ENCODE results near the gene ATP11A. TPM values are rescaled to one million over a fixed set of nuclear protein-coding genes. Genes with fewer than 3 reads are reported as not detected.

Gene ATP11A
- total RNA-seq, 1 donor from 2014 or later: 211 TPM

GRCh38 chr13:112918746-112919145 lies 228.9 kb downstream of the ATP11A start:
- Mint-ChIP-seq H3K4me3 (ENCODE audit: unreplicated experiment) (no peak overlapping the region), H3K36me3 (ENCODE audit: low read depth, unreplicated experiment) (no peaks in the 10 kb centered on the region), H3K9me3 (ENCODE audit: unreplicated experiment) (no peaks in the 10 kb centered on the region), H3K27ac (ENCODE audit: unreplicated experiment) (no peak overlapping the region), H3K27me3 (ENCODE audit: unreplicated experiment) (peaks cover 11% of the 10 kb centered on the region), H3K4me1 (ENCODE audit: unreplicated experiment) (peaks cover 22% of the 10 kb centered on the region)
- no peak for DNase-seq (ENCODE audit: low spot score)
- no peak for TF ChIP-seq CTCF (IDR thresholded peaks at IDR 0.05; ENCODE audit: unreplicated experiment)

GRCh38 chr13:112923962-112924361 lies 234.1 kb downstream of the ATP11A start:
- Mint-ChIP-seq H3K27me3 (ENCODE audit: unreplicated experiment) (peaks cover 2% of the 10 kb centered on the region), H3K4me1 (ENCODE audit: unreplicated experiment) (peaks cover 7% of the 10 kb centered on the region), H3K27ac (ENCODE audit: unreplicated experiment) (no peak overlapping the region), H3K9me3 (ENCODE audit: unreplicated experiment) (no peaks in the 10 kb centered on the region), H3K4me3 (ENCODE audit: unreplicated experiment) (no peak overlapping the region), H3K36me3 (ENCODE audit: low read depth, unreplicated experiment) (no peaks in the 10 kb centered on the region)
- TF ChIP-seq CTCF (IDR thresholded peaks at IDR 0.05; ENCODE audit: unreplicated experiment): no peak
- DNase-seq (ENCODE audit: low spot score): no peak

- H3K4me3 Mint-ChIP-seq (ENCODE audit: unreplicated experiment): no peak overlapping the region
- H3K27ac Mint-ChIP-seq (ENCODE audit: unreplicated experiment): no peak overlapping the region
- no peaks in the 10 kb centered on the region for H3K36me3 Mint-ChIP-seq (ENCODE audit: low read depth, unreplicated experiment)
- TF ChIP-seq CTCF (IDR thresholded peaks at IDR 0.05; ENCODE audit: unreplicated experiment): no peak
- H3K9me3 Mint-ChIP-seq (ENCODE audit: unreplicated experiment): no peaks in the 10 kb centered on the region
- H3K27me3 Mint-ChIP-seq (ENCODE audit: unreplicated experiment): peaks cover 2% of the 10 kb centered on the region
- peaks cover 11% of the 10 kb centered on the region for H3K4me1 Mint-ChIP-seq (ENCODE audit: unreplicated experiment)
- no peak for DNase-seq (ENCODE audit: low spot score)
Measured at GRCh38 chr13:112924365-112924764, 234.5 kb downstream of the ATP11A start.

- H3K4me1 Mint-ChIP-seq (ENCODE audit: unreplicated experiment): peaks cover 15% of the 10 kb centered on the region
- no peak overlapping the region for H3K4me3 Mint-ChIP-seq (ENCODE audit: unreplicated experiment)
- H3K27ac Mint-ChIP-seq (ENCODE audit: unreplicated experiment): no peak overlapping the region
- TF ChIP-seq CTCF (IDR thresholded peaks at IDR 0.05; ENCODE audit: unreplicated experiment): no peak
- DNase-seq (ENCODE audit: low spot score): no peak
- no peaks in the 10 kb centered on the region for H3K9me3 Mint-ChIP-seq (ENCODE audit: unreplicated experiment)
- peaks cover 2% of the 10 kb centered on the region for H3K27me3 Mint-ChIP-seq (ENCODE audit: unreplicated experiment)
- no peaks in the 10 kb centered on the region for H3K36me3 Mint-ChIP-seq (ENCODE audit: low read depth, unreplicated experiment)
Measured at GRCh38 chr13:112926003-112926402, 236.2 kb downstream of the ATP11A start.

- TF ChIP-seq CTCF (IDR thresholded peaks at IDR 0.05; ENCODE audit: unreplicated experiment): no peak
- no peak overlapping the region for H3K27ac Mint-ChIP-seq (ENCODE audit: unreplicated experiment)
- no peak for DNase-seq (ENCODE audit: low spot score)
- peaks cover 19% of the 10 kb centered on the region for H3K4me1 Mint-ChIP-seq (ENCODE audit: unreplicated experiment)
- no peaks in the 10 kb centered on the region for H3K9me3 Mint-ChIP-seq (ENCODE audit: unreplicated experiment)
- H3K27me3 Mint-ChIP-seq (ENCODE audit: unreplicated experiment): peaks cover 2% of the 10 kb centered on the region
- no peaks in the 10 kb centered on the region for H3K36me3 Mint-ChIP-seq (ENCODE audit: low read depth, unreplicated experiment)
- H3K4me3 Mint-ChIP-seq (ENCODE audit: unreplicated experiment): no peak overlapping the region
Measured at GRCh38 chr13:112926993-112927392, 237.2 kb downstream of the ATP11A start.

Measured in endothelial cell (in vitro differentiated cells).